Measurements from ENCODE around the gene KIF18A.

Gene KIF18A

GRCh38 chr11:28146123-28146751 lies 38.3 kb upstream of the KIF18A start:
- TF ChIP-seq CTCF (IDR thresholded peaks at IDR 0.05; ENCODE audit: low read length) (no peak), EZH2phosphoT487 (IDR thresholded peaks at IDR 0.05; ENCODE audit: low read length) (no peak), EZH2 (optimal IDR thresholded peaks at IDR 0.05; ENCODE audit: low read depth, low read length) (no peak)
- H4K20me1 ChIP-seq (ENCODE audit: insufficient read depth, low read length) = no peaks in the 10 kb centered on the region
- H3K9me2 ChIP-seq (replicated peaks; ENCODE audit: insufficient read depth, low read length) = no peaks in the 10 kb centered on the region
- no peak for DNase-seq
- H2AFZ ChIP-seq (ENCODE audit: low read length) = no peak overlapping the region
- H3K36me3 ChIP-seq (replicated peaks; ENCODE audit: insufficient read depth, low read length) = no peaks in the 10 kb centered on the region
- no peaks in the 10 kb centered on the region for H3F3A ChIP-seq (ENCODE audit: insufficient read depth, low read length)
- no peak overlapping the region for H3K9ac ChIP-seq (ENCODE audit: low read length)
- H3K27ac ChIP-seq (ENCODE audit: low read length) = no peak overlapping the region
- H3K4me3 ChIP-seq (ENCODE audit: low read length) = no peak overlapping the region
- H3K27me3 ChIP-seq (replicated peaks; ENCODE audit: insufficient read depth, low read length) = no peaks in the 10 kb centered on the region
- H3K79me2 ChIP-seq (ENCODE audit: low read length) = no peaks in the 10 kb centered on the region
- no peaks in the 10 kb centered on the region for H3K9me3 ChIP-seq (replicated peaks; ENCODE audit: insufficient read depth, low read length)
- H3K4me2 ChIP-seq (ENCODE audit: low read depth, low read length) = no peak overlapping the region
- H3K4me1 ChIP-seq (ENCODE audit: low read length) = no peaks in the 10 kb centered on the region

GRCh38 chr11:28144808-28145207 lies 36.9 kb upstream of the KIF18A start:
- no peak for TF ChIP-seq EZH2phosphoT487 (IDR thresholded peaks at IDR 0.05; ENCODE audit: low read length)
- no peak for TF ChIP-seq CTCF (IDR thresholded peaks at IDR 0.05; ENCODE audit: low read length)
- no peak for TF ChIP-seq EZH2 (optimal IDR thresholded peaks at IDR 0.05; ENCODE audit: low read depth, low read length)
- no peak for DNase-seq
- Histone ChIP-seq H4K20me1 (ENCODE audit: insufficient read depth, low read length) (no peaks in the 10 kb centered on the region), H3K4me1 (ENCODE audit: low read length) (no peaks in the 10 kb centered on the region), H3K9me2 (replicated peaks; ENCODE audit: insufficient read depth, low read length) (no peaks in the 10 kb centered on the region), H3K4me2 (ENCODE audit: low read depth, low read length) (no peak overlapping the region), H3K9ac (ENCODE audit: low read length) (no peak overlapping the region), H3F3A (ENCODE audit: insufficient read depth, low read length) (no peaks in the 10 kb centered on the region), H3K27me3 (replicated peaks; ENCODE audit: insufficient read depth, low read length) (no peaks in the 10 kb centered on the region), H3K27ac (ENCODE audit: low read length) (no peak overlapping the region), H3K79me2 (ENCODE audit: low read length) (no peaks in the 10 kb centered on the region), H3K36me3 (replicated peaks; ENCODE audit: insufficient read depth, low read length) (no peaks in the 10 kb centered on the region), H3K9me3 (replicated peaks; ENCODE audit: insufficient read depth, low read length) (no peaks in the 10 kb centered on the region), H2AFZ (ENCODE audit: low read length) (no peak overlapping the region), H3K4me3 (ENCODE audit: low read length) (no peak overlapping the region)

GRCh38 chr11:28142724-28143123 lies 34.8 kb upstream of the KIF18A start:
- no peak for DNase-seq
- H3K4me3 ChIP-seq (ENCODE audit: low read length) = no peak overlapping the region
- H3K27ac ChIP-seq (ENCODE audit: low read length) = no peak overlapping the region
- H3K9ac ChIP-seq (ENCODE audit: low read length) = no peak overlapping the region
- no peak overlapping the region for H2AFZ ChIP-seq (ENCODE audit: low read length)
- H3K79me2 ChIP-seq (ENCODE audit: low read length) = no peaks in the 10 kb centered on the region
- H4K20me1 ChIP-seq (ENCODE audit: insufficient read depth, low read length) = no peaks in the 10 kb centered on the region
- H3K9me2 ChIP-seq (replicated peaks; ENCODE audit: insufficient read depth, low read length) = no peaks in the 10 kb centered on the region
- H3K4me2 ChIP-seq (ENCODE audit: low read depth, low read length) = no peak overlapping the region
- no peaks in the 10 kb centered on the region for H3K9me3 ChIP-seq (replicated peaks; ENCODE audit: insufficient read depth, low read length)
- H3F3A ChIP-seq (ENCODE audit: insufficient read depth, low read length) = no peaks in the 10 kb centered on the region
- H3K4me1 ChIP-seq (ENCODE audit: low read length) = no peaks in the 10 kb centered on the region
- H3K27me3 ChIP-seq (replicated peaks; ENCODE audit: insufficient read depth, low read length) = no peaks in the 10 kb centered on the region
- TF ChIP-seq EZH2 (optimal IDR thresholded peaks at IDR 0.05; ENCODE audit: low read depth, low read length) (no peak), CTCF (IDR thresholded peaks at IDR 0.05; ENCODE audit: low read length) (no peak), EZH2phosphoT487 (IDR thresholded peaks at IDR 0.05; ENCODE audit: low read length) (no peak)
- no peaks in the 10 kb centered on the region for H3K36me3 ChIP-seq (replicated peaks; ENCODE audit: insufficient read depth, low read length)

Measured in MM.1S (cell line).